ENCODE results near the gene EPC1. TPM values are rescaled to one million over a fixed set of nuclear protein-coding genes. Genes with fewer than 3 reads are reported as not detected.

The EPC1 gene
- total and polyA plus RNA-seq, 2 donors (not counting 1 experiment from before 2014, with no cell fraction given) = 22.7 to 28.1 TPM

- TF ChIP-seq EZH2 (IDR thresholded peaks at IDR 0.05; ENCODE audit: low read length, missing control alignments) (no peak), CTCF (conservative IDR thresholded peaks at IDR 0.05 in 1 of 2, IDR thresholded peaks at IDR 0.05 in 1 of 2; ENCODE audit: low read depth in 1 of 2, low read length in 2 of 2) (no peak)
Observed at GRCh38 chr10:32379318-32379949, 32.5 kb upstream of the EPC1 start.

GRCh38 chr10:32378363-32379317, 31.7 kb upstream of the EPC1 start:
- TF ChIP-seq CTCF (conservative IDR thresholded peaks at IDR 0.05 in 1 of 2, IDR thresholded peaks at IDR 0.05 in 1 of 2; ENCODE audit: low read depth in 1 of 2, low read length in 2 of 2) (no peak), EZH2 (IDR thresholded peaks at IDR 0.05; ENCODE audit: low read length, missing control alignments) (no peak)
- peaks cover 2% of the 10 kb centered on the region for H3K4me1 ChIP-seq (ENCODE audit: control insufficient read depth, extremely low read depth, insufficient read depth, low read length)
- DNase-seq (ENCODE audit: low read depth in 2 of 2) = peak; percentile 87 to 88

More at GRCh38 chr10:32379318-32379949, 32.5 kb upstream of the EPC1 start:
- Histone ChIP-seq H3K9me3 (ENCODE audit: control insufficient read depth, insufficient read depth, low read depth, low read length) (no peaks in the 10 kb centered on the region), H3K4me2 (ENCODE audit: extremely low read depth, insufficient read depth, low read length) (peak overlapping the region; percentile 99), H3K27me3 (ENCODE audit: control insufficient read depth, insufficient read depth, low read length) (no peaks in the 10 kb centered on the region), H2AFZ (ENCODE audit: low read length) (peak overlapping the region; percentile 49), H4K20me1 (ENCODE audit: control insufficient read depth, extremely low read depth, insufficient read depth, low read length) (no peaks in the 10 kb centered on the region), H3K79me2 (ENCODE audit: control insufficient read depth, insufficient read depth, low read length) (peaks cover 30% of the 10 kb centered on the region), H3K36me3 (ENCODE audit: control insufficient read depth, insufficient read depth, low read length) (no peaks in the 10 kb centered on the region), H3K27ac (ENCODE audit: insufficient read depth, low read length) (peak overlapping the region; percentile 81), H3K4me1 (ENCODE audit: control insufficient read depth, extremely low read depth, insufficient read depth, low read length) (peaks cover 2% of the 10 kb centered on the region), H3K9ac (ENCODE audit: insufficient read depth, low read length) (no peak overlapping the region), H3K4me3 (replicated peaks in 1 of 4; ENCODE audit: control extremely low read depth in 1 of 4, insufficient read depth in 1 of 4, low read depth in 3 of 4, low read length in 4 of 4) (peak overlapping the region; percentile 71 to 97 (median 86))
- peak; percentile 78 to 81 for DNase-seq (ENCODE audit: low read depth in 2 of 2)

More at GRCh38 chr10:32378363-32379317, 31.7 kb upstream of the EPC1 start:
- H4K20me1 ChIP-seq (ENCODE audit: control insufficient read depth, extremely low read depth, insufficient read depth, low read length) = no peaks in the 10 kb centered on the region
- H3K79me2 ChIP-seq (ENCODE audit: control insufficient read depth, insufficient read depth, low read length) = peaks cover 36% of the 10 kb centered on the region
- H3K9ac ChIP-seq (ENCODE audit: insufficient read depth, low read length) = peak overlapping the region; percentile 71
- peak overlapping the region; percentile 99 for H3K4me2 ChIP-seq (ENCODE audit: extremely low read depth, insufficient read depth, low read length)
- peak overlapping the region; percentile 77 for H2AFZ ChIP-seq (ENCODE audit: low read length)
- no peaks in the 10 kb centered on the region for H3K9me3 ChIP-seq (ENCODE audit: control insufficient read depth, insufficient read depth, low read depth, low read length)
- H3K27me3 ChIP-seq (ENCODE audit: control insufficient read depth, insufficient read depth, low read length) = no peaks in the 10 kb centered on the region
- peak overlapping the region; percentile 81 for H3K27ac ChIP-seq (ENCODE audit: insufficient read depth, low read length)
- no peaks in the 10 kb centered on the region for H3K36me3 ChIP-seq (ENCODE audit: control insufficient read depth, insufficient read depth, low read length)
- peak overlapping the region; percentile 71 to 97 (median 86) for H3K4me3 ChIP-seq (replicated peaks in 1 of 4; ENCODE audit: control extremely low read depth in 1 of 4, insufficient read depth in 1 of 4, low read depth in 3 of 4, low read length in 4 of 4)
